CD4-positive, alpha-beta T cell treated with Interleukin-15 for 1 hour (primary cell): ENCODE results near the gene NPBWR2.

Experiments
- DNase-seq: peaks from one replicate; pipeline ENCODE4 v3.0.0-alpha.2; 2020

The NPBWR2 gene

DNA sequence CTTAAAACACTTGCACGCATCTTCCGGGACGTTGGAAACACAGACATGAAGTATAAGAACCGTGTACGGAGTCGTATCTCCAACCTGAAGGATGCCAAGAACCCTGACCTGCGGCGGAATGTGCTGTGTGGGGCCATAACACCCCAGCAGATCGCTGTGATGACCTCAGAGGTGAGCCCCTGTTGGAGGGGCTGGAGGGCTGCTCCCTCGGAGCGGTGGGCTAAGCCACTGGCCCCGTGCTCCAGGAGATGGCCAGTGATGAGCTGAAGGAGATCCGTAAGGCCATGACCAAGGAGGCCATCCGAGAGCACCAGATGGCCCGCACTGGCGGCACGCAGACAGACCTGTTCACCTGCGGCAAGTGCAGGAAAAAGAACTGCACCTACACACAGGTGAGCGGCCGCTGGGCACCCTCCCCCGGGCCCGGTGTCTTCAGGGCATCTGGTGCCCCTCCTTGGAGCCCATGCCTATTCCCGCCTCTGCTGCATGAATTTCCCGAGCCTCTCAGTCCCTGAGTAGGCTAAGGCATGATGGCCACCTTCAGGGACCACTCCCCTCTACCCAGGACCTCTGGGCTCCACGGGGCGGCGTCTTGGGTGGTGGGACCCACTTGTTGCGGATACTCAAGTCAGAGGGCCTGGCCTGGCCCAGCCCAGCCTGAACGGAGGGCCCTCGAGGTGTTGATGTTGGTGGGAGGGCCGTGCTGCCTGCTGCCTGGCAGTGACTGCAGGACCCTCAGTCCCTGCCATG lies 36.9 kb downstream of the NPBWR2 start:
- no peak for DNase-seq

DNA sequence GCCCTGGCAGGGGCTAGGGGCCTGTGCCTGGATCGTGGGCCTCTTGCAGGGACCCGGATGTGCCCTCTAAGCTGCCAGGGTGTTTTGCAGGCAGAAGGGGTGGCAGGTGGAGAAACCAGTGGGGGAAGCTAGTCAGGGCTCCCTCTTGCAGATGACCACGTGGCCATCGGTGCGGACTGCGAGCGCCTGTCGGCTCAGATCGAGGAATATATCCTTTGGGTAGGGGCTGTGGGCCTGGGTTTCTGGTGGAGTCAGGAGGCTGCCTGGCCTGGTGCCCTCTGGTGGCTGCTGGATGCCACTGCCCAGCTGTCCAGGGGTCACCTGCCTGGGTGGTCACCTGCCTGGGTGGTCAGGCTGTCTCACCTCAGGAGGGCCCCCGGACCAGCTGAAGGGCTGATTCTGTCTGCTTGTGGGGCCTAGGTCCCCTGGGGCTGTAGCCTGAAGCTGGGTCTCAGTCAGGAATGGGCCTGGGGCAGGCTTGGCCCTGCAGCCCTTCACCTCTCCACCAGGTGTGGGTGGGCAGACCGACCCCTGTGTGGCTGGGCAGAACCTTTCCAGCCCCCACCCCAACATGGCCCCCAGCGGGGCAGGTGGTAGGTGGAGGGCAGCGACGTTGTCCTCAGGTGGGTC lies 37.6 kb downstream of the NPBWR2 start:
- no peak for DNase-seq

DNA sequence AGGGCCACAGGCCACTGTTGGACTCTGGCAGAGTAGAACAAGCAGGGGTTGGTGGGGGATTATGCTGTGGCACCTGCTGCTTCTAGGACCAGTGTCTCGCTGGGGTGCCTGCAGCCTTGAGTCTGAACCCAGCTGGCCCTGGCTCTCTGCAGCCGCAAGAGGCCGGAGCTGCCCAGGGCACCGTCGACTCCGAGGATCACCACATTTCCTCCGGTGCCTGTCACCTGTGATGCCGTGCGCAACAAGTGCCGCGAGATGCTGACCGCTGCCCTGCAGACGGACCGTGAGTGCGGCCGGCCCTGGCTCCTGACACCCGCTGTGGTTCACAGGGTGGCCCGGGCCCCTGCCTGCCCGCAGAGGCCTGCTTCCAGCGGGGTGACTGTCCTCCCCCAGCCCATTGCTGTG lies 38.2 kb downstream of the NPBWR2 start:
- DNase-seq = no peak

DNA sequence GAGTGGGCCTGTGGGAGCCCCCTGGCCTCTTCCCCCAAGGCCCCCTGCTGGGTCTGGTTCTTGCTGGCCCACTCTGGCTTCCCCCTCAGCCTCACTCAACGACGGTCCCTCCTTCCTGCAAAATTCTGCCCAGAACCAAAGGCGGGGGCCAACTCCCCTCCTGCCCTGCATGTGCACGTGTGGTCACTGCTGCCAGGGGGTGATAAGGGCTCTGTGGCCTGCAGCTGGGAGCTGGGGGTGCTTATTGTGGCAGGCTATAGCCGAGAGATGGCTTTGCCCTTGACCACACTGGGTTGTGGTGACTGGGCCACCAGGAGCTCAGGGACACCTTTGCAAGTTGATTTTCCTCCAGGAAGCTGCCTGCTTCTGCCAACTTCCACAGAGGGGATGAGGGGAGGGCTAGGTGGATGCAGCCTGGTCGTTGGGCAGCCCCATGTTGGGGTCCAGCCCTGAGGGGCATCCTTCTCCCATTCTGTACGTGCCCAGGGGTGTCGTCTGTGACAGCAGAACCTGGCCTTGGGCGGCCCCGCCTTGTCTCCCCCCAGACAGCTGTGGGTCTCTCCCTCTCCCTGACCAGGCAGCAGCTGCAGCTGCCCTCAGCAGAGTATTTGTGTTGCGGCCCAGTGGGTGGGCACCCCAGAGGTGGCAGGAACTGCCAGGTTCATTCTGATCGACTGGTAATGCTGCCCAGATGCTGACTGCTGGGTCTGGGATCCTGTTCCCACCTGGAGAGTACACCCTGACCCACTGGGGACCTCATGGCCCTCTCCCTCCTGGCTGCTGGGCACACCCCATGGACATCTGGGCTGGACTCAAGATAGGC lies 38.8 kb downstream of the NPBWR2 start:
- DNase-seq = no peak

GRCh38 chr20:64067733-64068307 lies 39.5 kb downstream of the NPBWR2 start:
- DNase-seq = no peak

- DNase-seq = no peak
Observed at GRCh38 chr20:64067005-64067632, 40.2 kb downstream of the NPBWR2 start.

DNA sequence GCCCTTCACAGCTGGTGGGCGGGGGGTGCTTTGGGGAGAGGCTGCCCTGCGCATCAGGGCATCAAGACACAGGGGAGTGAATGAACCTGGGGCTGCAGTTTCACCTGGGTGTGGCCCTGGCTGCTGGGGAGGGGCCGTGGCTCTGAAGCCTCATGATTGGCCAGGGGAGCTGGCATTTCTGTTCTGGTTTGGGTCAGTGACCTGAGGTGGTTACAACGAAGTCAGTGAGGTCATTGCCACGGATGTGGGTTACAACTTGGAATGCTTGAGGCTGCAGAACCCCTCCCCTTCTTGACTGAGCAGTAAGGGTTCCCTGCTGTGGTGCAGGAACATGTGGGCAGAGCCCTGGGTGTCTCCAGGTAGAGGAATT lies 41.4 kb downstream of the NPBWR2 start:
- peak; percentile 77 for DNase-seq

DNA sequence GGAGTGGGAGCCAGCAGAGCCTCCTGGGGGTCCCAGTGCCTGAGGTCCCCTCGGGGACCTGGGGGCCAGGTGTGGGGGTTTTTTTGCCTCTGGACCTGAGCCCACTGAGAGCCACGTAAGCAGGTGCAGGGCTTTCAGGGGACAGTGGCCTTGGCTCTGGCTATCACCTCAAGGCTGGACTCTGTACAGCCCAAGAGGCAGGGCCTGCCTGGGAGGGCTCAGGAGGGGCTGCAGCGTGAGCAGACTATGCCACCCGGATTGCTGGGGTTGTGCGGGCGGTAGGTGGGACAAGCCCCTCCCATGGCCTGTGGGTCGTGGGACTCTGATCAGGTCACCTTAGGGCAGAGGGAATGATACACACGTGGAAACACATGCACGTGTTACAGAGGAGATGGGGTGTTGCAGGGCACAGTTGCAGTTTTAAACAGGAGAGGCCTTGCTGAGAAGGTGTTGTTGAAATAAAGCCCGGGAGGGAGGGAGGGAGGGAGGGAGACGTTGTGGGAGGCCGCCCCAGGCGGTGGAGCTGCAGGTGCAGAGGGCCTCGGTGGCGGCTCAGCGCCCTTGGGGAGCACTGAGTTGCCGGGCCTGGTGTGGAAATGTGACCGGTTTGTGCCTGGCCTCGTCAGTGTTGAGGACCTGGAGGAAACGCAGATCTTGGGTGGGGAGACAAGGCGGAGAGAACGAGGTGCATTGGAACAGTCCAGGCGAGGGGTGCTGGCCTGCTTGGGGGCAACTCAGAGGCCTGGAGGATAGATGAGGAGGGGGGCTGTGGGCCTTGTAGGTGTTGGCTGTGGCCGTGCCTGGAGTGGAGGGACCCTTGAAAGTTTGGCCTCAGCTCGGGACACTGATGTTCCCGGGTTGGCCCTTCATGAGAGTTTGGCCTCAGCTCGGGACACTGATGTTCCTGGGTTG lies 42.0 kb downstream of the NPBWR2 start:
- DNase-seq = no peak

DNA sequence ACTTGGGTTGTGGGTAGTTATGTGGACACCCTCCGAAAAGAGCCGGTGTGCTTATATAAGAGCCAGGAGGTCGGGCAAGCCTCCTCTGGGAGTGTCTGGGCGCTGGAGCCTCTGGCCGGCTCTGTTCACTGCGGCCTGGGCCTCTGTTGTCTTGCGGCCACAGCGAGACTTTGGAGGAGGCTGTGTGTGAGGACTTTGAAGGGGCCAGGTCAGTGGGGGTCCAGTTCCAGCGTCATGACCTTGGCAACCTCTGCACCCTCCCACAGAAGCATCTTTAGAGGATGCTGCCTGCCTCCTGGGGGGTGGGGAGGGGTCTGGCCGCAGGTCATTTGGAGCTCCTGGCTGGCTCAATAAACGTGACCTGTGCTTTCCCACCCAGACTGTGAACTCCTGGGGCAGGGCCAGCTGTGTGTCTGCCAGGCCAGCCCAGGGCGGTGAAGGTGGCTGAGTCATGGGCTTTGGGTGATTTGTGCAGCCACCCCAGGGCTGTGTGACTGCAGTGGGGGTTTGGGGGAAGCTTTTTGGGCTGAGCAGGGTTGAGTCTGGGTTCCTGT lies 43.1 kb downstream of the NPBWR2 start:
- no peak for DNase-seq

- DNase-seq = no peak
Observed at GRCh38 chr20:64063389-64064144, 43.8 kb downstream of the NPBWR2 start.

DNA sequence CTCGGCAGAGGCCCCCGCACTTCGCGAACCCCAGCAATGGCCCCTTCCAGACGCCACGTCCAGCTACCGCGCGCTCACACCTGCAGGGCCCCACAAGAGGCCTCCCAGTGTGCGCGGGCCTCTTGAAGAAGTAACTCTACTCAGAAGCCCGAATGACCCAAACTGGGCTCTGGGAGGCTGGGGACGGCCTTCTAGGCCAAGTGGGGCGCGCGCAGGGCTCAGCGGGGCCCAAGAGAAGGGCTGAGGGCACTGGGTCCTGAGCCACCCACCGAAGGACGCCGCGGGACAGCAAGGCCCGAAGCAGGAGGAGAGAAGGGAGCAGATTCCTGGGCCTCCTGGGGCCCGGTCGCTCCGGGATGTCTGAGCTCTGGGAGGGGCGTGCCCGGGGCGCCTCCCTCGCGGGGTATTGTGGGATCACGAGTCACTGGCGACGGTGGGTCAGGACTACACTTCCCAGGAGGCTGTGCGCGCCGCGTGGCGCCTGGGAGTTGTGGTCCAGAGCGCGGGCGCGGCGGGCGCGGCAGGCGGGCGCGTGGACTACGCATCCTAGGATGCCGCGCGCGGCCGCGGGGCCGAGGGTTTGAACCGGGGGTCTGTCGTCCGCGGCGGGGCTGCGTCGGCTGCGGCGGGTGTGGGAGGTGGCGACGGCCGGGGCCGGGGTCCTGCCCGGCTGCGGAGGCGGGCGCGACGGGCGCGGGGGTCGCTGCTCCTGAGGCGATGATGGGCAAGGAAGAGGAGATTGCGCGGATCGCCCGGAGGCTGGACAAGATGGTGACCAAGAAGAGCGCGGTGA lies 44.6 kb downstream of the NPBWR2 start, which contains the start of gene TCEA2:
TSS of gene TCEA2 (plus strand) at position 603 of the 793 bp plus-strand sequence. CDS start at position 718, 115 bp downstream.
- DNase-seq = peak; percentile 92

- no peak for DNase-seq
Observed at GRCh38 chr20:64062276-64062595, 45.1 kb downstream of the NPBWR2 start.

GRCh38 chr20:64058536-64058935 lies 48.8 kb downstream of the NPBWR2 start:
- no peak for DNase-seq

DNA sequence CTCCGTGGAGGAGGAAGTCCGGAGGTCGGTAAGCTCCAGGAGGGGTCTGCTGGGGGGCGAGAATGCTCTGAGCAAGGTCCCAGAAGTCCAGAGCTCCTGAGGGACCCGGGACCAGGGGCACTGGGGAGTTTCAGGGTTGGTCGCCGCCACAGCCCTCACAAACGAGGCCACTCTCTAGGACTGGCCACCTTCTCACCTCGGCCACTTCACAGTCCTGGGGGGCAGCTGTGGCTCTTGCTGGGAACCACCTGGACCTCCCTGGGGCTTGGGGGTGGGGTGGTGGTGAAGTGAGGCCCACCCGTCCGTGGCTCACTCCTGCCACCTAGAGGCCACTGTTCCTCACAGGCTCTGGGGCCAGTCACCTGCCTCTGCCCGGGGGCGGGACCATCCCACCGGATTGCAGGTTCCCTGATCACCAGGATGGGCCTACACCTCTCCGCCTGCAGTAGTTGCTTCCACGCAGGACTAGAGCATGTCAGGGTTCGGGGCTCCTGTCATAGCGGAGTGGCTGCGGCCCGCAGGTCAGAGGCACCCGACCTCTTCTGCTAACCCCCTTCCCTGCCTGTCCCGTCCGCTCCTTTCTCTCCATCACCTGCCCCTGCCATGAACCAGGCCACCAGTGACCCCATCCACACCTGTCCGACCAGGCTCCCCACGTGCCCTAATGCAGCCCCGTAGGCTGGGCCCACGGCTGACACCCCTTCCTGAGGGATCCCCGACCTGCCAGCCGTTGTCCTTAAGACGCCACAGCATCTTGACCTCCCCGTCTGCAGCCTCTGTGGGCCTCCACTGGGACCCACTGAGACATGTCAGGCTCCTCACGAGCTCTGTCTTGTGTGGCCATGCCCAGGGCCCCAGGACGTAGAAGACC lies 49.5 kb downstream of the NPBWR2 start:
- DNase-seq = peak; percentile 72

DNA sequence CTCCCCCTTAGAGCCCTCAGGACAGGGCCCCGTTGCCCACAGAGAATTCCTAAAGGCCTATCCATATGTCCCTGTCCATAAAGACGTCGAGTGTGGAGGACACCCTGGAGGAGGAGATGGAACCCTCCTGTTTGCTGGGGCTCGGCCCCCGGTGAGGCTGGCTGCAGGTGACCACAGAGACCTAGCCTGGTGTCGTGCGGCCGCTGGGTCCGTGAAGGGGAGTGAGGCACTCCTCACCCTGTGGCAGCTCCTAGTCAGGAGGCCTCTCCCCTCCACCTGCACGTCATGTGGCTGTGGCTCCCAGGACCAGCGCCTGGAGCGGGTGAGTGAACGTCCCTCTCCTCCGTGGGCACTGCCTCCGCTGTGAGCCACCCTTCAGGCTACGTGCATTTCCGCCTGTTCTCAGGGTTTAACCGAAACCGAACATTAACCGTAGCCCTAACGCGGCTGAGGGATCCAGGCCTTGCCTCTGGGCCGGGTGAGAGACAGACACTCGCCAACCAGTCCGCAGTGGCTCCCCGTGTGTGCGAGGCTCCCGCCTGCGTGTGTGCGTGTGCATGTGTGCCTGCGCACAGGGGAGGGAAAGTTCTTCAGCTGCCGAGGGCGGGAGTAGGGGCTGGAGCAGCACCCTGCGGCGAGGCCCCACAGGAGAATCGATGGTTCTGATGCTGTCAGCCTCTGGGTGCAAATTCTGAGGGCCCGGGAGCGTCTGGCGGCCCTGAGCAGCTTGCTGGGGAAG lies 50.3 kb downstream of the NPBWR2 start:
- DNase-seq = no peak

DNA sequence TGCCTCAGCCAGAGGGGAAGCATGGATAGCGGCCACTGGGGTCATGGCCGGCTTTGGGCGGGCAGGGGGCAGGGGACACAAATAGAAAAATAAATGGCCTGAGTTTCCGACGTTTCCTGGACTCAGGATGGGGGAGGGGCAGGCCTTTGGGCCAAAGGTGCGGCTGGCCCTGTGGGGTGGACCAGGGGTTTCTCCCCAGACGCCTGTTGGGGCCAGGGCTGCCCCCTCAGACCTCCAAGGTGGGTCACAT lies 50.8 kb downstream of the NPBWR2 start:
- no peak for DNase-seq

DNA sequence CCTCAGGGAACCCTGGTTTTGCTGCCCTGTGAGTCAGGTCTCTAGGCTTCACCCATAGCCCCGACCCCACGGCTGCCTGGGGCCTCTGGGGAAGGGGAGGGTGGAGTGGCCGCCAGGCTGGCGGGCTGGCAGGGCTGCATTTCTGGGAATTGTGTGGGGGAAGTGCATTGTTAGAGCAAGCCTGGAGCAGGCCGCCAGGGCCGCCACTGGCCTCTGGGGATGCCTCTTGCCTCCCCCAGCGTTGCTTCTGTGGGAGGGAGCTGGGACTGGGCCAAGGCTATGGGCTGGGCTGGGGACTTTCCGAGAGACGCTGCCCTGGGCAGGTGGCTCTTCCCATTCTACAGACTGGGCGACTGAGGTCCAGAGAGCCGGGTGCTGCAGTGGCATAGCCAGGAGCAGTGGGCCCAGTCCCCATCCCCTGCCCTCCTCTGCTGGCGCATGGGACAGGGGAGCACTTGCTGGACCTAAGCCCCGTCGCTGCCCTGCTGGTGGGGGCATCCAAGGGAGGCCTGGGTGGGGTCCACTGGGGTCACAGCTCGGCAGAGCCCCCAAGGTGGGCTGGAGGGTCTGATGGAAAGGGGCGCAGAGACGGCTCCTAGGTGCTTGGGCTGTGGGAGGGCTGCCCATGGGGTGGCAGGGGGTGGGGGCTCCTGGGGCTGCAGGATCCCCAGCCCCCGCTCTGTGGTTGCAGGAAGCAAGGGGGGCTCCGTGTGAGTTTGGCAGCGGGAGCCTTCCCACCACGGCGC lies 51.3 kb downstream of the NPBWR2 start:
- no peak for DNase-seq

DNA sequence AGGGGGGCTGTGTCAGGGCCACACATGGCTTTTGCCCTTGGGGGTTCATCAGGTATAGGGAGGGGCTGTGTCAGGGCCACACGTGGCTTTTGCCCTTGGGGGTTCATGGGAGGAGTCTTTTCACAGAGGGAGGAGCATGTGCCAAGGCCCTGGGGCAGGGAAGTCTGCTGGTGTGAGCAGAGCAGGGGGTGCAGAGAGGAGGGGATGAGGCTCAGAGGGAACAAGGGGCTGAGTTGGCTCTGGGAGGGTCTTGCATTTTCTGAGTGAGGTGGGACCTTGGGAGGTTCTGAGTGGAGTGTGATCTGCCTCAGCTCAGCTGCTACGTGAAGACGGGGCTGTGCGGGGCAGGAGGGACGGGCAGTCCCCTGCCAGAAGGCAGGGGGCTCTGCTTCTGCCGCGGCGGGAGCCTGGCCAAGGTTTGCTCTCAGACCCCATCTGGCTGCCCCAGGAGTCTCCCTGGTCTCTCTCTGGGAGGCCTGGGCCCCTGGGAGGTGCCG lies 51.9 kb downstream of the NPBWR2 start:
- DNase-seq = no peak
